ENCODE data around the gene FAR1. TPM values are rescaled to one million over a fixed set of nuclear protein-coding genes. Genes with fewer than 3 reads are reported as not detected.

FAR1 gene
- total RNA-seq, 2 donors from 2014 or later = 25.5 to 55.7 TPM

GRCh38 chr11:13699041-13699440, 30.6 kb downstream of the FAR1 start:
- no peak overlapping the region for H3K27ac ChIP-seq
- peaks cover 0 to 3% of the 10 kb centered on the region in 2 donors for H3K4me1 ChIP-seq (ENCODE audit: control insufficient read depth in 1 of 2, low read depth in 2 of 2)
- no peak for DNase-seq (ENCODE audit: low spot score)
- H3K36me3 ChIP-seq = peaks cover 10% of the 10 kb centered on the region
- H3K27me3 ChIP-seq (replicated peaks; ENCODE audit: insufficient read depth) = no peaks in the 10 kb centered on the region
- no peak for TF ChIP-seq CTCF (IDR thresholded peaks at IDR 0.05)
- H3K9me3 ChIP-seq = no peaks in the 10 kb centered on the region
- no peak for ATAC-seq (ENCODE audit: insufficient number of reproducible peaks, low FRiP score, low read depth)
- no peak overlapping the region for H3K4me3 ChIP-seq

DNA sequence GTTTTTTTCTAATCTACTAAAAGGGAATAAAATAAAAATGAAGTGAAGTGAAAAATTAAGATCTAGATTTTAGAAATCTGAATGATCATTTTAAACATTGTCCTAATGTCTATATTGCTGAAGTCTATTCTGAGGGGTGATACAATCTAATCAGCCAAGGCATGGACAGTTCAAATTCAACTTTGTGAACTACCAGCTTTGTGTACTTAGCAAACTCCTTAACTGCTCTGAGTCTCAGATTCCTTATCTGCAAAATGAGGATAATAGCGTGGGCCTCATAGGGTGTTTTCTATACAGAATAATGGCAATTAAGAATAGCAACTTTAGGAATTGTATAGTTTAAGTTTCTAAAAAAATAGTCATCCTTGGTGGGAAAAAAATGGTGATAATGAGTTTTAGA, 31.4 kb downstream of the FAR1 start:
- H3K4me3 ChIP-seq = no peak overlapping the region
- no peak overlapping the region for H3K27ac ChIP-seq
- TF ChIP-seq CTCF (IDR thresholded peaks at IDR 0.05) = no peak
- H3K4me1 ChIP-seq (ENCODE audit: control insufficient read depth in 1 of 2, low read depth in 2 of 2) = no peaks in the 10 kb centered on the region
- peaks cover 10% of the 10 kb centered on the region for H3K36me3 ChIP-seq
- ATAC-seq (ENCODE audit: insufficient number of reproducible peaks, low FRiP score, low read depth) = no peak
- DNase-seq (ENCODE audit: low spot score) = no peak
- H3K9me3 ChIP-seq = no peaks in the 10 kb centered on the region
- no peaks in the 10 kb centered on the region for H3K27me3 ChIP-seq (replicated peaks; ENCODE audit: insufficient read depth)

- no peak overlapping the region for H3K27ac ChIP-seq
- H3K27me3 ChIP-seq (replicated peaks; ENCODE audit: insufficient read depth) = no peaks in the 10 kb centered on the region
- TF ChIP-seq CTCF (IDR thresholded peaks at IDR 0.05) = no peak
- ATAC-seq (ENCODE audit: insufficient number of reproducible peaks, low FRiP score, low read depth) (no peak), DNase-seq (ENCODE audit: low spot score) (no peak)
- no peak overlapping the region for H3K4me3 ChIP-seq
- H3K9me3 ChIP-seq = no peaks in the 10 kb centered on the region
- H3K4me1 ChIP-seq (ENCODE audit: control insufficient read depth in 1 of 2, low read depth in 2 of 2) = no peaks in the 10 kb centered on the region
- peaks cover 5% of the 10 kb centered on the region for H3K36me3 ChIP-seq
These were observed 33.0 kb downstream of the FAR1 start for GRCh38 chr11:13701506-13701905.

GRCh38 chr11:13702071-13702470, 33.6 kb downstream of the FAR1 start:
- Histone ChIP-seq H3K9me3 (no peaks in the 10 kb centered on the region), H3K4me1 (ENCODE audit: control insufficient read depth in 1 of 2, low read depth in 2 of 2) (no peaks in the 10 kb centered on the region), H3K27me3 (replicated peaks; ENCODE audit: insufficient read depth) (no peaks in the 10 kb centered on the region), H3K36me3 (peaks cover 5% of the 10 kb centered on the region), H3K27ac (no peak overlapping the region), H3K4me3 (no peak overlapping the region)
- DNase-seq (ENCODE audit: low spot score) (no peak), ATAC-seq (ENCODE audit: insufficient number of reproducible peaks, low FRiP score, low read depth) (no peak)
- no peak for TF ChIP-seq CTCF (IDR thresholded peaks at IDR 0.05)

DNA sequence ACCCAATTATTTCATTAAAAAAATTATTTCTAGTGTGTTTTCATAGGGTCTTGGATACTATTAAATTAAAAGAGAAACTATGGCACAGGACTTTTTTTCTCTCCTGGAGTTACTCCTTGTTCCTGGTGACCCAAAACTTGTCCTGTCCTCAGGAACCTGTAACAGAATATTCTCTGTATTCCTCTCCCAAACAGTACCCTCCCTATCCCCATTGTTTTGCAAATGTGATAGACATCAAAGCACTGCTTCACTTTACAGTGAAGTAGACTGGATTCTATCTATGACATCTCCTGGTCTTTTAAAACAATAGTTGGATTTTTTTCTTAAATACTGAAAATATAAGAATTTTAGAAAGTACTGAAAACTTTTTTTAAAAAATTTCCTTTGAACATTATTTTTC, 37.2 kb downstream of the FAR1 start:
- Histone ChIP-seq H3K27ac (no peak overlapping the region), H3K36me3 (peaks cover 5% of the 10 kb centered on the region), H3K27me3 (replicated peaks; ENCODE audit: insufficient read depth) (no peaks in the 10 kb centered on the region), H3K4me1 (ENCODE audit: control insufficient read depth in 1 of 2, low read depth in 2 of 2) (no peaks in the 10 kb centered on the region), H3K9me3 (no peaks in the 10 kb centered on the region), H3K4me3 (no peak overlapping the region)
- no peak for ATAC-seq (ENCODE audit: insufficient number of reproducible peaks, low FRiP score, low read depth)
- TF ChIP-seq CTCF (IDR thresholded peaks at IDR 0.05) = no peak
- no peak for DNase-seq (ENCODE audit: low spot score)
